ENCODE results near the gene BPGM. TPM values are rescaled to one million over a fixed set of nuclear protein-coding genes. Genes with fewer than 3 reads are reported as not detected.

BPGM gene
- total and polyA plus RNA-seq, 2 donors (not counting 1 experiment from before 2014, with no cell fraction given), result 7.0 to 9.7 TPM

- ChIA-PET CTCF (interaction anchor here (1.5 to 1.7 kb wide), 3 partner anchors 11 to 16 kb away, joined by 4 to 6 read pairs (median 5); no protein-coding TSS in a partner anchor), POLR2A (no interaction called here)
- H3K9me3 Mint-ChIP-seq (ENCODE audit: insufficient read depth), result no peaks in the 10 kb centered on the region
- no peak overlapping the region for H3K9ac ChIP-seq (ENCODE audit: low read length)
- TF ChIP-seq EZH2 (IDR thresholded peaks at IDR 0.05; ENCODE audit: borderline replicate concordance, insufficient read depth, low read depth, low read length, poor library complexity, severe bottlenecking) (no peak), CTCF (IDR thresholded peaks at IDR 0.05) (no peak)
- peaks cover 0 to 8% (median 3%) of the 10 kb centered on the region in 4 experiments for H3K27me3 ChIP-seq (replicated peaks in 1 of 4; ENCODE audit: control extremely low read depth in 1 of 4, control insufficient read depth in 3 of 4, insufficient read depth in 4 of 4, low read length in 3 of 4)
- peaks cover 44% of the 10 kb centered on the region for H3K27me3 Mint-ChIP-seq
- H3K27ac Mint-ChIP-seq, result no peak overlapping the region
- H3K9me3 ChIP-seq (ENCODE audit: control extremely low read depth in 1 of 3, control insufficient read depth in 2 of 3, insufficient read depth in 1 of 3, low read length in 2 of 3), result no peaks in the 10 kb centered on the region
- 83% methylated on average over 4 of the region's 5 CpGs for WGBS (ENCODE audit: insufficient coverage)
- no peak overlapping the region for H3K4me3 Mint-ChIP-seq
- H3K4me2 ChIP-seq (replicated peaks; ENCODE audit: low read depth, low read length, poor library complexity, severe bottlenecking), result no peak overlapping the region
- no peaks in the 10 kb centered on the region for H3K4me1 ChIP-seq (ENCODE audit: control insufficient read depth in 2 of 2, insufficient read depth in 2 of 2, low read length in 2 of 2)
- no peaks in the 10 kb centered on the region for H3K4me1 Mint-ChIP-seq
- intact Hi-C loops (cut with micrococcal nuclease), result no loop called here
- H3K27ac ChIP-seq (ENCODE audit: low read length in 2 of 2), result no peak overlapping the region
- no peaks in the 10 kb centered on the region for H3K79me2 ChIP-seq (ENCODE audit: control insufficient read depth, insufficient read depth, low read length)
- H3K4me3 ChIP-seq (ENCODE audit: control extremely low read depth in 1 of 5, extremely low read depth in 1 of 5, insufficient read depth in 1 of 5, low read depth in 2 of 5, low read length in 4 of 5), result no peak overlapping the region
- no peaks in the 10 kb centered on the region for H4K20me1 ChIP-seq (ENCODE audit: control insufficient read depth, insufficient read depth, low read length, poor library complexity, severe bottlenecking)
- DNase-seq, result no peak
- ATAC-seq (ENCODE audit: low read depth), result no peak
- H3K36me3 ChIP-seq (replicated peaks in 1 of 2; ENCODE audit: control extremely low read depth in 1 of 2, control insufficient read depth in 1 of 2, extremely low read depth in 1 of 2, insufficient read depth in 2 of 2, low read length in 1 of 2), result no peaks in the 10 kb centered on the region
- no peak overlapping the region for H2AFZ ChIP-seq (ENCODE audit: insufficient read depth, low read depth, low read length, poor library complexity, severe bottlenecking)
Measured at GRCh38 chr7:134618756-134619530, 27.7 kb upstream of the BPGM start.

GRCh38 chr7:134619627-134620331, 26.9 kb upstream of the BPGM start:
- no peak overlapping the region for H3K4me3 Mint-ChIP-seq
- H4K20me1 ChIP-seq (ENCODE audit: control insufficient read depth, insufficient read depth, low read length, poor library complexity, severe bottlenecking), result no peaks in the 10 kb centered on the region
- peaks cover 0 to 8% (median 5%) of the 10 kb centered on the region in 4 experiments for H3K27me3 ChIP-seq (replicated peaks in 1 of 4; ENCODE audit: control extremely low read depth in 1 of 4, control insufficient read depth in 3 of 4, insufficient read depth in 4 of 4, low read length in 3 of 4)
- H3K27ac ChIP-seq (ENCODE audit: low read length in 2 of 2), result no peak overlapping the region
- H3K79me2 ChIP-seq (ENCODE audit: control insufficient read depth, insufficient read depth, low read length), result no peaks in the 10 kb centered on the region
- H3K4me1 ChIP-seq (ENCODE audit: control insufficient read depth in 2 of 2, insufficient read depth in 2 of 2, low read length in 2 of 2), result no peaks in the 10 kb centered on the region
- H3K36me3 ChIP-seq (replicated peaks in 1 of 2; ENCODE audit: control extremely low read depth in 1 of 2, control insufficient read depth in 1 of 2, extremely low read depth in 1 of 2, insufficient read depth in 2 of 2, low read length in 1 of 2), result no peaks in the 10 kb centered on the region
- no peak for TF ChIP-seq EZH2 (IDR thresholded peaks at IDR 0.05; ENCODE audit: borderline replicate concordance, insufficient read depth, low read depth, low read length, poor library complexity, severe bottlenecking)
- no peak for TF ChIP-seq CTCF (IDR thresholded peaks at IDR 0.05)
- H2AFZ ChIP-seq (ENCODE audit: insufficient read depth, low read depth, low read length, poor library complexity, severe bottlenecking), result no peak overlapping the region
- no peak overlapping the region for H3K9ac ChIP-seq (ENCODE audit: low read length)
- WGBS (ENCODE audit: insufficient coverage), result no CpG with 5 or more reads among the region's 2 CpGs
- H3K9me3 ChIP-seq (ENCODE audit: control extremely low read depth in 1 of 3, control insufficient read depth in 2 of 3, insufficient read depth in 1 of 3, low read length in 2 of 3), result no peaks in the 10 kb centered on the region
- no peak for DNase-seq
- ATAC-seq (ENCODE audit: low read depth), result no peak
- H3K4me1 Mint-ChIP-seq, result no peaks in the 10 kb centered on the region
- intact Hi-C loops (cut with micrococcal nuclease), result no loop called here
- H3K9me3 Mint-ChIP-seq (ENCODE audit: insufficient read depth), result no peaks in the 10 kb centered on the region
- CTCF ChIA-PET, result interaction anchor here (0.7 to 1.7 kb wide), 5 partner anchors 12 to 384 kb away, joined by 3 to 6 read pairs (median 4); no protein-coding TSS in a partner anchor
- H3K27ac Mint-ChIP-seq, result no peak overlapping the region
- H3K4me2 ChIP-seq (replicated peaks; ENCODE audit: low read depth, low read length, poor library complexity, severe bottlenecking), result no peak overlapping the region
- POLR2A ChIA-PET, result no interaction called here
- no peak overlapping the region for H3K4me3 ChIP-seq (ENCODE audit: control extremely low read depth in 1 of 5, extremely low read depth in 1 of 5, insufficient read depth in 1 of 5, low read depth in 2 of 5, low read length in 4 of 5)
- peaks cover 44% of the 10 kb centered on the region for H3K27me3 Mint-ChIP-seq
